Uterus (tissue), 2 donors: ENCODE measurements around the gene ATP1B3.

ENCODE experiments used
- POLR2A ChIP-seq, 2 donors: fragments of 450-650 bp; IDR thresholded peaks; one replicate each; pipeline ENCODE4 v1.6.1; 2016; ENCODE audit warnings: antibody characterized with exemption in 2 of 2, mild to moderate bottlenecking in 1 of 2, moderate library complexity in 1 of 2
- TF ChIP-seq, protein P1 (sequence below), 4 experiments: fragments of 200-600 bp in 2 of 4; fragments of 450-650 bp in 2 of 4; sonication (generic) in 2 of 4; IDR thresholded peaks; one replicate each; pipeline ENCODE4 v1.5.1; 2016 to 2019; ENCODE audit warnings: antibody characterized with exemption in 4 of 4, mild to moderate bottlenecking in 2 of 4, moderate library complexity in 1 of 4

DNA sequence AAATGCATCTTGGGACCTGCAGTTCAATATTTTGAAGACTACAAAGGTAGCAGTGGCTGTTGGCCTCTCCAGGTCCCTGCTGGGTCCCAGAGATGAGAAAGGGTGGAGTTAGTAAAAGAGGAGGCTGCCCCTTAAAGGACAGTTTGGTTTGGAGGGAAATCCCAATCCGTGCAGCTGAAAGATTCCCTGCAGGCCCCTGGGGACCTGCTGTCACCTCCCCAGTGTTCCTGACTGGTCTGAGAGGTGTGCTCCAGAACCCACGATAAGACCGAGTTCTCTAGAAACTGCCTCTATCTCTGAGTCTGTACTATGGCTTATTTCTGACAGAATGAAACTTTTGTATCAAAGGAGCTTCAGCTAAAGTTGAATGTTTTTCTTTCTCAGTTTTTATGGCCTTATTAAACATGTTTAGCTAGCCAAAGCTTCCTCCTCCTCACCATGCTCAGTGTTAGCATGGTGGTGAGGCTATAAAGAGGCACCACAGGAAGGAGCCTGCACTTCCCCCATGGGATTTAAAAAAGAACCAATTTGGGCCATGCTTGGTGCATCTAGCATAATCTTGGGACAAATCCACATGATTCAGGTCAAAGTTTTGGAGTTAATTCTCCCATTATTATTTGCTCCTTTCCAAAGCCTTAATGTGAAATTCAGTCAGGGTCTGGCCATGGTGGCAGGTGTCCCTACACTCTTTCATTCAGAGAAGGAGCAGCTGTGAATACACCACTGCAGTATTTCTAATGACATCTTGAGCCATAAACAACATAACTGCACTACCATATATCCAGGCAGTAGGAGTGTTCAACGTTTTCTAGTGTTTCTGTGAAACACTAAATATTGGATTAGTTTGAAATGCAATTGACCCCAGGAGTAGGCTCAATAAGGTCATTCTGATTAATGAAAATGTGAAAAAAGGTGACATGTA is 74.4 kb downstream of the ATP1B3 start:
- TF ChIP-seq, protein P1, sequence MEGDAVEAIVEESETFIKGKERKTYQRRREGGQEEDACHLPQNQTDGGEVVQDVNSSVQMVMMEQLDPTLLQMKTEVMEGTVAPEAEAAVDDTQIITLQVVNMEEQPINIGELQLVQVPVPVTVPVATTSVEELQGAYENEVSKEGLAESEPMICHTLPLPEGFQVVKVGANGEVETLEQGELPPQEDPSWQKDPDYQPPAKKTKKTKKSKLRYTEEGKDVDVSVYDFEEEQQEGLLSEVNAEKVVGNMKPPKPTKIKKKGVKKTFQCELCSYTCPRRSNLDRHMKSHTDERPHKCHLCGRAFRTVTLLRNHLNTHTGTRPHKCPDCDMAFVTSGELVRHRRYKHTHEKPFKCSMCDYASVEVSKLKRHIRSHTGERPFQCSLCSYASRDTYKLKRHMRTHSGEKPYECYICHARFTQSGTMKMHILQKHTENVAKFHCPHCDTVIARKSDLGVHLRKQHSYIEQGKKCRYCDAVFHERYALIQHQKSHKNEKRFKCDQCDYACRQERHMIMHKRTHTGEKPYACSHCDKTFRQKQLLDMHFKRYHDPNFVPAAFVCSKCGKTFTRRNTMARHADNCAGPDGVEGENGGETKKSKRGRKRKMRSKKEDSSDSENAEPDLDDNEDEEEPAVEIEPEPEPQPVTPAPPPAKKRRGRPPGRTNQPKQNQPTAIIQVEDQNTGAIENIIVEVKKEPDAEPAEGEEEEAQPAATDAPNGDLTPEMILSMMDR (IDR thresholded peaks at IDR 0.05) = no peak
- no peak for TF ChIP-seq POLR2A (IDR thresholded peaks at IDR 0.05)
